ENCODE measurements around the gene ARAP1.

- TF ChIP-seq CTCF (IDR thresholded peaks at IDR 0.05 in 4 of 5, conservative IDR thresholded peaks at IDR 0.05 in 1 of 5) (no peak), POLR2A (IDR thresholded peaks at IDR 0.05) (no peak)
Measured at GRCh38 chr11:72735495-72736027, 16.6 kb downstream of the ARAP1 start.

Measured in gastrocnemius medialis (tissue), 4 donors.